Osteocyte (in vitro differentiated cells): ENCODE measurements around the gene CSF2RB. TPM values are rescaled to one million over a fixed set of nuclear protein-coding genes. Genes with fewer than 3 reads are reported as not detected.

Experiments
- DNase-seq: peaks from one replicate; pipeline ENCODE4 v3.0.0; 2021; ENCODE audit warnings: mixed read lengths; ENCODE audit not compliant: unreplicated experiment; ENCODE audit errors: extremely low spot score
- H3K27ac Mint-ChIP-seq: one replicate; pipeline ENCODE4 v1.8.0; 2021; ENCODE audit warnings: mild to moderate bottlenecking, mixed read lengths; ENCODE audit not compliant: unreplicated experiment
- H3K27me3 Mint-ChIP-seq: one replicate; pipeline ENCODE4 v1.8.0; 2021; ENCODE audit warnings: mixed read lengths; ENCODE audit not compliant: unreplicated experiment
- H3K36me3 Mint-ChIP-seq: one replicate; pipeline ENCODE4 v1.8.0; 2021; ENCODE audit warnings: mixed read lengths; ENCODE audit not compliant: unreplicated experiment
- H3K4me1 Mint-ChIP-seq: one replicate; pipeline ENCODE4 v1.8.0; 2021; ENCODE audit warnings: mixed read lengths; ENCODE audit not compliant: unreplicated experiment
- H3K4me3 Mint-ChIP-seq: one replicate; pipeline ENCODE4 v1.8.0; 2021; ENCODE audit warnings: mild to moderate bottlenecking, moderate library complexity, mixed read lengths; ENCODE audit not compliant: unreplicated experiment
- H3K9me3 Mint-ChIP-seq: one replicate; pipeline ENCODE4 v1.8.0; 2021; ENCODE audit warnings: mixed read lengths; ENCODE audit not compliant: unreplicated experiment
- total RNA-seq: library from RNA; stranded (reverse); gene quantifications from 2 replicates; pipeline ENCODE4 v1.2.1, GENCODE V29; 2021
- TF ChIP-seq, protein P1 (sequence below): fragments of 200-600 bp; sonication (generic); IDR thresholded peaks from 2 replicates; pipeline ENCODE4 v1.5.0; 2021; ENCODE audit warnings: antibody characterized with exemption, mild to moderate bottlenecking, moderate library complexity

Gene CSF2RB
- total RNA-seq, 1 donor from 2014 or later, result not detected

GRCh38 chr22:36910461-36910860 is 3.0 kb upstream of the CSF2RB start:
- TF ChIP-seq, protein P1, sequence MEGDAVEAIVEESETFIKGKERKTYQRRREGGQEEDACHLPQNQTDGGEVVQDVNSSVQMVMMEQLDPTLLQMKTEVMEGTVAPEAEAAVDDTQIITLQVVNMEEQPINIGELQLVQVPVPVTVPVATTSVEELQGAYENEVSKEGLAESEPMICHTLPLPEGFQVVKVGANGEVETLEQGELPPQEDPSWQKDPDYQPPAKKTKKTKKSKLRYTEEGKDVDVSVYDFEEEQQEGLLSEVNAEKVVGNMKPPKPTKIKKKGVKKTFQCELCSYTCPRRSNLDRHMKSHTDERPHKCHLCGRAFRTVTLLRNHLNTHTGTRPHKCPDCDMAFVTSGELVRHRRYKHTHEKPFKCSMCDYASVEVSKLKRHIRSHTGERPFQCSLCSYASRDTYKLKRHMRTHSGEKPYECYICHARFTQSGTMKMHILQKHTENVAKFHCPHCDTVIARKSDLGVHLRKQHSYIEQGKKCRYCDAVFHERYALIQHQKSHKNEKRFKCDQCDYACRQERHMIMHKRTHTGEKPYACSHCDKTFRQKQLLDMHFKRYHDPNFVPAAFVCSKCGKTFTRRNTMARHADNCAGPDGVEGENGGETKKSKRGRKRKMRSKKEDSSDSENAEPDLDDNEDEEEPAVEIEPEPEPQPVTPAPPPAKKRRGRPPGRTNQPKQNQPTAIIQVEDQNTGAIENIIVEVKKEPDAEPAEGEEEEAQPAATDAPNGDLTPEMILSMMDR, result no peak
- no peak overlapping the region for H3K27ac Mint-ChIP-seq
- H3K4me1 Mint-ChIP-seq, result peaks cover 28% of the 10 kb centered on the region
- no peak overlapping the region for H3K4me3 Mint-ChIP-seq
- H3K27me3 Mint-ChIP-seq, result no peaks in the 10 kb centered on the region
- DNase-seq, result no peak
- no peaks in the 10 kb centered on the region for H3K9me3 Mint-ChIP-seq
- H3K36me3 Mint-ChIP-seq, result no peaks in the 10 kb centered on the region

GRCh38 chr22:36911887-36912661 is 1.4 kb upstream of the CSF2RB start:
- Mint-ChIP-seq H3K27ac (peak overlapping the region; percentile 23), H3K27me3 (peaks cover 7% of the 10 kb centered on the region), H3K36me3 (no peaks in the 10 kb centered on the region), H3K4me1 (peaks cover 28% of the 10 kb centered on the region), H3K9me3 (no peaks in the 10 kb centered on the region), H3K4me3 (no peak overlapping the region)
- TF ChIP-seq, protein P1, result no peak
- no peak for DNase-seq

GRCh38 chr22:36912694-36913426 is 568 bp upstream of the CSF2RB start:
- Mint-ChIP-seq H3K27me3 (peaks cover 11% of the 10 kb centered on the region), H3K36me3 (no peaks in the 10 kb centered on the region), H3K27ac (peak overlapping the region; percentile 23), H3K4me1 (peaks cover 28% of the 10 kb centered on the region), H3K9me3 (no peaks in the 10 kb centered on the region), H3K4me3 (no peak overlapping the region)
- no peak for DNase-seq
- TF ChIP-seq, protein P1, result no peak

- Mint-ChIP-seq H3K27me3 (peaks cover 17% of the 10 kb centered on the region), H3K27ac (no peak overlapping the region), H3K4me3 (no peak overlapping the region), H3K36me3 (no peaks in the 10 kb centered on the region), H3K9me3 (no peaks in the 10 kb centered on the region), H3K4me1 (peaks cover 28% of the 10 kb centered on the region)
- TF ChIP-seq, protein P1, result no peak
- no peak for DNase-seq
Measured at GRCh38 chr22:36914390-36914752, 943 bp downstream of the CSF2RB start.

GRCh38 chr22:36916034-36916433 is 2.6 kb downstream of the CSF2RB start:
- H3K4me3 Mint-ChIP-seq, result no peak overlapping the region
- TF ChIP-seq, protein P1, result no peak
- H3K36me3 Mint-ChIP-seq, result no peaks in the 10 kb centered on the region
- no peak overlapping the region for H3K27ac Mint-ChIP-seq
- peaks cover 20% of the 10 kb centered on the region for H3K27me3 Mint-ChIP-seq
- H3K4me1 Mint-ChIP-seq, result peaks cover 23% of the 10 kb centered on the region
- H3K9me3 Mint-ChIP-seq, result no peaks in the 10 kb centered on the region
- DNase-seq, result no peak
